Head of caudate nucleus (tissue), 42 donors: ENCODE results near the gene TMCC1.
A peak's percentile ranks its signal among the peaks of the same experiment; 100 is the strongest.
"Not testable (repeated sequence)": the region's sequence is repeated elsewhere in the genome, so short reads cannot be mapped to it uniquely, and the experiment has no call there.

ENCODE experiments used
- DNase-seq, 42 donors: peaks; one replicate each; pipeline versions ENCODE4 v3.0.0 to v3.0.0-alpha.2; 2020 to 2021; ENCODE audit warnings: mixed read lengths in 7 of 42
- intact Hi-C: fragments of 100-400 bp; cut with DNase I; formaldehyde crosslinking; loops from one replicate; pipeline ENCODE4 v1.15.0; 2022

The TMCC1 gene

DNA sequence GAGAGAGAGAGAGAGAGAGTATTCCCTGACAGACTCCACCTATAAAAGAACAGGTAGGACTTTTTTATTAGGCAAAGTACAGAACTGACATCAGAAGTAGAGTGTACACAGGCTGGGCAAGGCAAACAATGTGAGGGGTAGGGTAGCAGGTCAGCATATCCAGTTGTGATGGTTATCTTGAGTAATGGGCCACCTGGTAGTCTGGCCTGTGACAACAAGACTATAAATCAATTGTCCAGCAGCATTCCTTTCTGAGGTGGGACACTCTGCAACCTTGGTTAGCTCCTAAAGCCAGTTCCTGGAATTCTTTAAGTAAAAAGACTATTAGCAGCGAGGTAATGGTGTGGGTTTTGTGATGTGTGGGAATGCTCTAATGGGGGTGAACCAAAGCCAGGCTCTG lies 14.9 kb upstream of the TMCC1 start:
- DNase-seq, result no peak
- intact Hi-C loops, result no loop called here

DNA sequence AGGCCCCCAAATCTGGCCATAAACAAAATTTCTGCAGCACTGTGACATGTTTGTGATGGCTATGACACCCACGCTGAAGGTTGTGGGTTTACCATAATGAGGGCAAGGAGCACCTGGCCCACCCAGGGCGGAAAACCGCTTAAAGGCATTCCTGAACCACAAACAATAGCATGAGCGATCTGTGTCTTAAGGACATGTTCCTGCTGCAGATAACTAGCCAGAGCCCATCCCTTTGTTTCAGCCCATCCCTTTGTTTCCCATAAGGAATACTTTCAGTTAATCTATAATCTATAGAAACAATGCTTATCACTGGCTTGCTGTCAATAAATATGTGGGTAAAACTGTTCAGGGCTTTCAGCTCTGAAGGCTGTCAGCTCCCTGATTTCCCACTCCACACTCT lies 7.8 kb upstream of the TMCC1 start:
- DNase-seq, intact Hi-C loops: not testable (repeated sequence)

DNA sequence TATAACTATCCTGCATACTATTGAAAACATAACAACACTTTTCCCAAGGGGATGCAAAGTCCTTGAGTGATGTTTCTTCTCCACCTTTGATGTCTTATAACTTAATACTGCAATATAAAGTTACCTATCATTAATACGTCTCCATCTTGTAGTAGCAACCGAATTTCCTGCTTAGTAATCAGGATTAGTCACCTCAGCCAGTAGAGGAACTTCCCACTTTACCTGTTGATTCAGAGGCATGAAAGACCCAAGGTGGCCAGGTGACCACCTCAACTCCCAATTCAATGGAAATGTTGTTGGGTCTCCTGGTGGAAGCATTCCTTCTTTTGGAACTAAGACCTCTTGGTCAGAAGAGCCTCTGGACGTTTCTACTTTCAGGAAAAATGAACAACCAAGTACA lies 3.5 kb upstream of the TMCC1 start:
- DNase-seq, result no peak
- intact Hi-C loops, result no loop called here

DNA sequence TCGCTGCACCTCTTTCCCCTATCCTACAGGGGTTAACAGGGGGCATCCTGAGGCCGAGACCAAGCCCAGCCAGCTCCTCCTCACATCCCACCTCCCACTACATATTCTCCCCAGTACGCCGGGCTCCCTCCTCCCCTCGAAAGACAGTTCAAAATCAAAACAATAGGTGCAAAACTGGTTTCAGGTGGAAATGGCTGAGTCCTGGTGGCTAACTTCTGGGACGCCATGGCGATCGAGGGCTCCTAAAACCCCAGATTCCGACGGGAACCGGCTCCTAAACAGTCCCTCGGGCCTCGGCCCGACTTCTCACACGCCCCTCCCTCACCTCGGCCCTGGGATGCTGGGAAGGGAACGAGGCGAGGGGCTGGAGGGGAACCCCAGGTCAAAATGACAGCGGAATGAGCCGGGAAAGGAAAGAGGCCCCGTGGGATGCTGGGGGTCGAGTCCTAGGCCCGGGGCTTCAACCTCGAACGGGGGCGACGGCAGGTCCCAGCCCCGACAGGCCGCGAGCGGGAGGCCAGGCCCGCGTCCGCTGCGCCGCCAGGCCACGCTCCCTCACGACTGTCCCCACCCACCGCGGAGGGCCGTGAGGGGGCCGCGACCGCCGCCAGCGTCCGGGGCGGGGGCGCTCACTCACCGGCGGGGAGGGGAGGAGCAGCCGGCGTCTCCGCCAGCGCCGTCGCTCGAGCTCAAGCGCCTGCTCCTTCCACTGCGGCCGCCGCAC lies 492 bp downstream of the TMCC1 start:
- DNase-seq, result peak in 18 of 42 donors; percentile 2 to 72 (median 31)

DNA sequence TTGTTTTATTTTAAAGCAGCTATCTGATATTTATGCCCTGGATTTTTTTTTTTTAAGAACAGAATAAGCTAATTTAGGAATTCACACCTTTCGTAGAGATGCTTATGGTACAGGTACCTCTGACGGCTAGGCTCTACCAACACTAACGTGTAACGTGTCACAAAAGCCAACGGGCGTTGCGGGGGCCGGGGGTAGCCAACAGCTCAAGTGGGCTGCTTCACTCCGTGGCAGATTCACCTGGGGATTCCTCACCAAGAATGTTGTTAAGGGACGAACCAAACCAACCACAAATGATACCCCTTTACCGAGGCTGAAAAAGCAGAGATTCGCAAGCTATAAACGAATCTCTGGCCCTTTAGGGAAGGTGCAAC lies 1.0 kb downstream of the TMCC1 start:
- peak in 28 of 42 donors; percentile 3 to 53 (median 23) for DNase-seq
- intact Hi-C loops, result no loop called here

More for the DNA sequence above, 492 bp downstream of the TMCC1 start:
- intact Hi-C loops, result no loop called here

DNA sequence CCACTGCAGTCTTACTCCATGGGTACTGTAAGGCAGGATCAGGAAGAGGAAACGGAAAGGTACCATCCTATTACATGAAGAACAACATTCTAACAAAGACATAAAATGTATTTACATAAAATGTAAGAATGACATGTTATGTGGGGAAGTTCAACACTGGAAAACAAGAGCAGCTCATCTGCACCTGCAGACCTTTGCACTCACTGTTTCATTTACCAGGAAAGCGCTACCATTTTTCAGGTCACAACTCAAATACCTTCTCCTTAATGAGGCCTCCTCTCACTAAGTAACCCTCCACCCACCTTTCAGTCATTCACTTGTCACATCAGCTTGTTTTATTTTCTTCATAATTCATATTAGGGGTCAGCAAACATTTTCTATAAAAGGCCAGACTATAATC lies 2.6 kb downstream of the TMCC1 start:
- no peak for DNase-seq
- intact Hi-C loops, result no loop called here

DNA sequence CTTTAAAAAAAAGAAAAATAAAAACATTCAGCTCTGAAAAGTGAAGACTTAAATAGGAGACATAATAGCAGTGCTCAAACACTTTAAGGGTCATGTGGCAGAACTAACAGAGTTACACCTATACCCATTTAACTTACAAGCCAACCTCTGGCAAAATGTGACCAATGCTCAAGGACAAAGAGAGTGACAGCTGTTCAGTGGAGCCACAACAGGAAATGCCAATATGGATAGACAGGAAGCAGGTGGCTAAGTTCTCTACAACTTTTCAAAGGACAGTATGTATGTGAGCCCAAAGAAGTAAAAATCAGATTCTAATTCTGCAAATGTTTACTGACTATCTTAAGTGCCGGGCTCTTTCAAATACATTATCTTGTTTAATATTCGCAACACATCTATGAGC lies 3.4 kb downstream of the TMCC1 start:
- intact Hi-C loops, result no loop called here
- no peak for DNase-seq

DNA sequence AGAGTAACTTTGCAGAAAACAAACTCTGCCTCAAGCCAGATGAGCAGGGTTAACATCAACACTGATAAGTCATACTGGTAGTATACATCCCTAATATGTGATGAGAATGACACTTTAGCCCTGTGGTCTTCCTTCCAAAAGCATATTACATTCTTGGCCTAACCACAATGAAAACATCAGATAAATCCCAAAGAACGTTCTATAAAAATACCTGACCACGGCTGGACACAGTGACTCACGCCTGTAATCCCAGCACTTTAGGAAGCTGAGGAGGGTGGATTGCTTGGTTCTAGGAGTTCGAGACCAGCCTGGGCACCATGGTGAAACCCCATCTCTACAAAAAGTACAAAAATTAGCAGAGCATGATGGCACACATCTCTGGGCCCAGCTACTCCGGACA lies 4.7 kb downstream of the TMCC1 start:
- intact Hi-C loops, result no loop called here
- no peak for DNase-seq

DNA sequence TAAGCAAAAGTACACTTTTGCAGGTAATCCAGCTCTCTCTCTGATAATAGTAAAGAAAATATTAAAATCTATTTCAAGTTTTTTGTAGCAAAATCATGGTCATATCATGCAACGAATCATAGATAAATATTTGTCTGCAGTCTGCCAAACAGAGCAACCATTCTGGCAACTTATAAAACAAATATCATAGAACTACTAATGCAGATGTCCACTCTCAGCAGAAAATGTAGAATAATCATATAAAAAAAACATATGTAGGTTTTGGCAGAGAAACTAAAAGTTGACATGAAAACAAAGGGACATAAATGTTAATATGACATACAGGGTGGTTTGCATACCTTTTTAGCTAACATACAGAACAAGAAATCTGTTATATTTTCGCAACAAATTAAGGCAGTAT lies 12.2 kb downstream of the TMCC1 start:
- no peak for DNase-seq
- intact Hi-C loops, result no loop called here

DNA sequence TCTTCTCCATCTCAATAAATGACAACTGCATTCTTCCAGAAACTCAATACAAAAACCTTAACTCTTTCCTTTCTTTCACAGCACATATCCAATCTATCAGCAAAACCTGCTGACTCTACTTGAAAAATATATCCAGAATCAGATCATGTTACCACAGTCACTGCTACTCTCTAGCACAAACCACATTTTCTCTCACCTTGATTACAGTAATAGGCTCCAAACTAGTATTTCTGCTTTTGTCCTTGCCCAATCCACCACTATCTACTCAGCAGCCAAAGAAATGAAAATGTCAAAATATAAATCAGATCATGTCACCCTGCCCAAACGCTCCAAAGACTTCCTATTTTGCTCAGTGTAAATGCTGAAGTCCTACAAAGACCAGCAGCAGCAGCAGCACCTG lies 15.2 kb downstream of the TMCC1 start:
- no peak for DNase-seq
- intact Hi-C loops, result no loop called here

DNA sequence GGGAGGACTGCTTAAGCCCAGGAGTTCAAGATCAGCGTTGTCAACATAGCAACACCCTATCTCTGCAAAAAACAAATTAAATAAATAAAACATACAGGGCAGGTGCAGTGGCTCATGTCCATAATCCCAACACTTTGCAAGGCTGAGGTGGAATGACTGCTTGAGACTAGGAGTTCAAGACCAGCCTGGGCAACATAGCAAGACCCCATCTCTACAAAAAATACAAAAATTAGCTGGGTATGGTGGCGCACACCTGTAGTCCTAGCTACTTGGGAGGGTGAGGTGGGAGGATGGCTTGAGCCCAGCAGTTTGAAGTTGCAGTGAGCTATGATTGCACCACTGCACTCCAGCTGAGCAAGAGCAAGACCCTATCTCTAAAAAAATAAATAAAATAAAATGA lies 19.0 kb downstream of the TMCC1 start:
- intact Hi-C loops, DNase-seq: not testable (repeated sequence)

DNA sequence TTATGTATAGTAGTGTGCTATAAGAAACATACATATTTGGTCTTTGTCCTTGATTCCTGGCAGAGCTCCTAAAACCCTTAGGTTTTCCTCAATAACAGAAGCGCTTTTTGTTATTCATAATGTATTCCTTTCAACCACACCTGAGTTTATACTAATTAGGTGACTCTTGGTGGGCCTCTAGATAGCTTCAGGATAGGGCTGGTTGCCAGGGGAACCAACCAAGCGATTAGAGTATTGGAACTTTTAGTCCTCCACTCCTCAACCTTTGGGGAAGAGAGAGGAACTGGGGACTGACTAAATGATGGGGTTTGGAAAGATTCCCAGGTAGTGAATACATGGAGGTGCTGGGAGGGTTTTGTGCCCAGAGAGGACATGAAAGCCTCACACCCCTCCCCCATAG lies 24.6 kb downstream of the TMCC1 start:
- intact Hi-C loops, result no loop called here
- DNase-seq, result no peak

DNA sequence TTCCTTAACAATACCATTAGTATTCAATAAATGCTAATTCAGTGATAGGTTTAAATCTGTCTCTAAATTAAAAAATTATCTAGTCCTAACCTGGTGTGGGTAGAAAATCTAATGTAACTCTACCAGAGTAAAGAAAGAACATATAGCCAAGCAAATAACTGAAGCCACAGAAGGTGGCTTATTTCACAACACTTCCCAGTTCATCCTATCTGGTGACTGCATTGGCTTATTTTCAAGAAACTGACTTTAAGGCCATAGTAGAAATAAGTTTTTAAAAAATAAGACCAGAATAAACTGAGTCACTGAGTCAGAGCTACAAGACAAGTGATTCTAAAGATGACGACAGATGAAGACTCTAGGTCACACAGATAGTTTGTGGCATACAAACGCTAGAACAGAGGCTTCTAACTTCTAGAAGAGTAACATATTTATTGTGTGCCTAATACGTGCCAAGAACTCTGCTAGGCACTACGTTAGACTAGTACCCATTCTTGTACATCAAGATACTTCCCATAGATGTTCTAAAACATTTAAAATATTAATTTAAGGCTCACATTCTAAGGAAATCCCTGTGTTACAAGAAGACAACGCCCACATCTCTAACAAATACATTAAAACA lies 25.9 kb downstream of the TMCC1 start:
- no peak for DNase-seq
- intact Hi-C loops, result no loop called here

DNA sequence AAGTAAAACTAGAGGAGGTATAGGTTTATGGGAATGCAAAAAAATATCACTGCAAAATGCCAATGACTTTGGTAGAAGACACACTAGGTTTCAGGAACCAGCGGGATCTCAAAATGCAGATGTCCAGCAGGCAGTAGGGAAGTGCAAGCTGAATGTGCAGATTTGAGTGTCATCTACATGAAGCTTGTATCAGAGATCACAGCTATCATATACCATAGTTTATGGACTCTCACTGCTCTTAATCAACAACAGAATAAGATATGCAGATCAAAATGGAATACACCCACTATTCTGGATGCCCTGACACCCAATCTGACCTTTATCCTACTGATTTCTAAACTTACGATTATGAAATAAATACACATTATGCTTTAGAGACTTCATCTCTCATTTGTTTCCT lies 27.7 kb downstream of the TMCC1 start:
- no peak for DNase-seq
- intact Hi-C loops, result no loop called here

DNA sequence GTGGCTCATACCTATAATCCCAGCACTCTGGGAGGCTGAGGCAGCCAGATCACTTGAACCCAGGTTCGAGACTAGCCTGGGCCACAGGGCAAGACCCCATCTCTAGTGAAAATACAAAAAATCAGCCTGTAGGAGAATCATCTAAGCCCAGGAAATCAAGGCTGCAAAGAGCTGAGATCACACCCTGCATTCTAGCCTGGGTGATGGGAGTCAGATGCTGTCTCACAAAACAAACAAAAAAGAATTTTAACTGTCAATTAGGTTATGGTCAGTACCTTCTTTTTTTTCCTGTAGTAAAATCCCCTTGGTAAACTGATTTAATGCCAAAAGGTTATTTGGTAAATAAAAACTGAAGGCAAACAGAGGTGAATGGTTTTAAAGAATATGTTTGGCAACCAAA lies 29.0 kb downstream of the TMCC1 start:
- intact Hi-C loops, result no loop called here
- DNase-seq, result no peak

DNA sequence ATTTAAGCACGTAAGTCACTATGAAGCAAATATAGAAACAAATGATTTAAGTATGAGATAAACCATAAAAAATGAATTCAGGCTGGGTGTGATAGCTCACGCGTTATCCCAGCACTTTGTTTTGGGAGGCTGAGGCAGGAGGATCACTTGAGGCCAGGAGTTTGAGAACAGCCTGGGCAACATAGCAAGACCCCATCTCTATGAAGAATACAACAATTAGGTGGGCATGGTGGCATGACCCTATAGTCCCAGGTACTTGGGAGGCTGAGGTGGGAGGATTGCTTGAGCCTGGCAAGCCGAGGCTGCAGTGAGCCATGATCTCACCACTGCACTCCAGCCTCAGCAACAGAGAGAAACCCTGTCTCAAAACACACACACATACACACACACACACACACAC lies 34.2 kb downstream of the TMCC1 start:
- intact Hi-C loops, result no loop called here
- DNase-seq, result no peak

DNA sequence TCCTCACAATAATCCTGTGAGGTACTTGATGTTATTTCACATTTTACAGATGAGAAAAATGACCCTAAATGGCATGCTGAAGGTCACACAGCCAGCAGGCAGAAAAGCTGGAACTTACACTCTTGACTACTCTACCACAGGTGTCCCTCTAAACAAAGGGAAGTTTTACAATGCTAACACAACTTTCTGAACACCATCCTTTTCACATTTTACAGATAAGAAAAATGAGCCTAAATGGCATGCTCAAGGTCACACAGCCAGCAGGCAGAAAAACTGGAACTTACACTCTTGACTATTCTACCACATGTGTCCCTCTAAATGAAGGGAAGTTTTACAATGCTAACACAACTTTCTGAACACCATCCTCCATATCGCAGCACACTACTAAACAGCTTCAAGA lies 35.6 kb downstream of the TMCC1 start:
- DNase-seq, result no peak
- intact Hi-C loops, result no loop called here

DNA sequence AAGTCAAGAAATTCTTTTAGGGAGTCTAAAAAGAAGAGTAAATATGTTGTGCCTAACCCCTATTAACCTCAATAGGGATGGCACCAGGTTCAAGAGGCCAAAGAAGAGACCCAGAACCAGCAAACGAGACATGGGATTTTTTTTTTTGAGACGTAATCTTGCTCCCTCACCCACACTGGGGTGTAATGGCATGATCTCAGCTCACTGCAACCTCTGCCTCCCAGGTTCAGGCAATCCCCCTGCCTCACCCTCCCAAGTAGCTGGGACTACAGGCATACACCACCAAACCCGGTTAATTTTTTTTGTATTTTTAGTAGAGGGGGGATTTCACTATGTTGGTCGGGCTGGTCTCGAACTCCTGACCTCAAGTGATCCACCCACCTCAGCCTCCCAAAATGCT lies 36.7 kb downstream of the TMCC1 start:
- DNase-seq, intact Hi-C loops: not testable (repeated sequence)

DNA sequence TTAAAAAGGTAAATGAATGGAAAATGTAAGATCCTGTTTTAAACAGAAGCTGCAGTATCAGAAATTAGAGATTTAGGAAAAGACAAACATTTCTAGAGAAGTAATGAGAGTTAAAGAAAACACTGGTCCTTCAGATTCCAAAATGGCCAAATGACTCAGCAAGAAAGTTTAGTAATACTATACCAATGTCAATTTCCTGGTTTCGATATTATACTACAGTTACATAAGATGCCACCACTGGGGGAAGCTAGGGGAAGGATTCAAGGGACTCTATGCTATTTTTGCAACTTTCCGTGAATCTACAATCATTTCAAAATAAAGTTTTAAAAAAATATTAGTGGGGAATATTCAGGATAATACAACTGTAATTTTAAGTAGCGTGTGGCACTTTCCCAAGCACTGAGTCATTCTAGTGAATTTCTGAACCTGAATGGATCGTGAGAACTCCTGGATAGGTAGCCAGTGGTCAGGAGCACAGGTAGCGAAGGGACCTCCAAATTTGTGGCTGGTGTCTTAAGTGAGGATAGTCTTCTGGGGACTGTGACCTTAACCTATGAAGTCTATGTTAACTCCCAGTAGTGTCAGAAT lies 37.6 kb downstream of the TMCC1 start:
- peak in 3 of 42 donors; percentile 4 to 12 (median 8) for DNase-seq
- intact Hi-C loops, result no loop called here

DNA sequence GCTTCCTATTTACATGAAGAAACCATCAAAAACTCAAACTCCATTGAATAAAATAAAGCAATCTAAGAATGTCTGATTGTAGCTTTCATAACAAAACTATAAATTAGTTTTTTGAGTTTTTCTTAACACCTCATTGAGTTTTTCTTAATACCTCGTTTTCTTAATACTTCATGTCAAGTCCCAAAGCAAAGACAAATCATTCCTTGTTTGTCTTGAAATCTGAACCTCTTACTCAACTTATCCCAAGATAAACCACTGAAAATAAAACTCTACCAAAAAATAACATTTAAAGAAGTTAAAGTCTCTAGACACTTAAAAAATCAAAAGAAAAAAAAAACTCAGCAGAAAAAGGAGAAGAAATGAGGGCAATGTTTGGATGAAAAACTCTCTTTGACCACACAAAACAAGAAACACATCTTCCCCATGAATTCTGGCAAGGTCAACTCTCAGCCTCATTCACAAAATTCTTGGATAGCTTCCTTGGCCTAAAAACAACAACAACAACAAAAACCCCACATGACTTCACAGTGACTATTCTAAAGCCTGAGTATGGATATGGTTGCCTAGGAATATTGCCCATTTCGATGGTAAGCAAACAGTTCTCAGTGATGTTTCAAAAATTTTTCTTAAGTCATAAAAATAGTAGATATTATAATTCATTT lies 38.2 kb downstream of the TMCC1 start:
- intact Hi-C loops, result no loop called here
- peak in 5 of 42 donors; percentile 12 to 60 (median 30) for DNase-seq
